Activated T-helper 2 cell treated with anti-CD3 and anti-CD28 coated beads, Interferon-gamma antibody, Interleukin-2, Interleukin-4, amounts not matched to agents 10 μg/mL and 5 μg/mL and 100 μg/mL, durations not matched to agents 14 hours and 24 hours and 36 hours (primary cell): Measurements from ENCODE around the gene DOCK1. TPM values are rescaled to one million over a fixed set of nuclear protein-coding genes. Genes with fewer than 3 reads are reported as not detected.

ENCODE experiments used
- DNase-seq: peaks from one replicate; pipeline ENCODE4 v3.0.0; 2021; ENCODE audit warnings: low spot score
- H3K27ac Mint-ChIP-seq: one replicate; pipeline ENCODE4 v1.8.0; 2021; ENCODE audit warnings: mixed read lengths
- H3K27me3 Mint-ChIP-seq: one replicate; pipeline ENCODE4 v1.8.0; 2021; ENCODE audit warnings: low read depth, mixed read lengths
- H3K36me3 Mint-ChIP-seq: one replicate; pipeline ENCODE4 v1.8.0; 2021; ENCODE audit warnings: low read depth, mixed read lengths
- H3K4me1 Mint-ChIP-seq: one replicate; pipeline ENCODE4 v1.8.0; 2021; ENCODE audit warnings: low read depth, mixed read lengths
- H3K4me3 Mint-ChIP-seq: one replicate; pipeline ENCODE4 v1.8.0; 2021; ENCODE audit warnings: low read depth, mild to moderate bottlenecking, moderate library complexity, mixed read lengths
- H3K9me3 Mint-ChIP-seq: one replicate; pipeline ENCODE4 v1.8.0; 2021; ENCODE audit warnings: mixed read lengths
- intact Hi-C: fragments of 100-400 bp; cut with micrococcal nuclease; formaldehyde crosslinking; loops from one replicate; pipeline ENCODE4 v1.15.1; 2023
- total RNA-seq: library from RNA; stranded (reverse); gene quantifications from 2 replicates; pipeline ENCODE4 v1.2.3, GENCODE V29; 2022

The DOCK1 gene
- total RNA-seq, 1 donor from 2014 or later = 0.59 TPM

GRCh38 chr10:127399668-127400067, 494.4 kb downstream of the DOCK1 start:
- Mint-ChIP-seq H3K4me3 (no peak overlapping the region), H3K36me3 (no peaks in the 10 kb centered on the region), H3K27me3 (no peaks in the 10 kb centered on the region), H3K27ac (no peak overlapping the region), H3K9me3 (no peaks in the 10 kb centered on the region), H3K4me1 (no peaks in the 10 kb centered on the region)
- intact Hi-C loops = no loop called here
- DNase-seq = no peak

DNA sequence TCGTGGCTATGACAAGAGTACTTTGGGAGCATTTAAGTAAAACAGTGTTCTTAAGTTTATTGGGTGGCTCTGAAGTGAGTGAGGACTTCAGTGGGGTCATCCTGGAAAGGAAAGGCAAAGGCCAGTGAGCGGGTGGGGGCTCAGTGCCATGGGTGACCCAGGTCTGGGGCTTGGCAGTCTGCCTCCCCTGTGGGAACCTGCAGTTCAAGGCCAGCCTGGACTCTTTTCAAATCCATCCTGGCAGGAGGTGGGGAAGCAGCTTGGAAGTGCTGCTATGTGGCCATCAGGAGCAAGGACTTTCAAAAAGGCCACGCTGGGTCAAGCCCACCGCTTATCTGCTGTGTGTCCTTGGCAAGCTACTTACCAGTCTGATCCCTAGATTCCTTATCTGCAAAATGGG, 495.0 kb downstream of the DOCK1 start:
- no peak overlapping the region for H3K4me3 Mint-ChIP-seq
- no peaks in the 10 kb centered on the region for H3K4me1 Mint-ChIP-seq
- intact Hi-C loops = no loop called here
- H3K27me3 Mint-ChIP-seq = no peaks in the 10 kb centered on the region
- no peak for DNase-seq
- no peaks in the 10 kb centered on the region for H3K36me3 Mint-ChIP-seq
- H3K9me3 Mint-ChIP-seq = no peaks in the 10 kb centered on the region
- no peak overlapping the region for H3K27ac Mint-ChIP-seq

DNA sequence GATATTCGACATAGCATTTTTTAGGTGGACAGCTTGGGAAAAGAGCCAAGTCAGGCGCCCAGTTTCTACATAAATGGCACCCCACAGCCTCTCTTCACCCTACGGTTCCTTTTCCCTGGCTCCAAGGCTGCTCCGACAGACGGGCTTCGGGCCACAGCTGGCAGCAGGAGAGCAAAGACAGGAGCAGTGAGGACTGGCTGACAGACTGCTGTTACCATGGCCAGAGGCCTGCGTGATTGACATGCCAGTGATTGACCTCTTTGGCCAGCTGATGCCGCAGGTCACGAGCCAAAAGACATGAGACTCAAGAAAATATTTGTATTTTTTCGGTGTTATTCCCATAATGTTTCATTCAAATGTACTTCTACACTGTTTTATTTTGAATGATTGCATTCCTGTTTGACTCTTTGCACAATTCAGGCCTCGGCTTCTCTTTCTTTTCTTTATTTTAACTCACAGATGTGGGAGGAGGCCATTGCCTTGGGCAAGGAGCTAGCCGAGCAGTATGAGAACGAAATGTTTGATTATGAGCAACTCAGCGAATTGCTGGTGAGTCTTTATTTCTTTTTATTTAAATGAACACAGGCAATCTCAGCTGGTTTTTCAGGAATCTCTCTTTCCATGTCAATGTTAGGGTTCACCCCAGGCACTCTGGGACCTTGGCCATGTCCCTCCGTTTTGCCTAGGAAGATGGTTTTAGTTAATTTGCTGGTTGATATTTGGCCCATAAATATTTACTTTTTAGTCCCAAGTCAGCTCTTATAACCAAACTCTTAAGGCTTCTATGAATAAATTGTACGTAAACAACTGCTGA, 497.6 kb downstream of the DOCK1 start:
- no peaks in the 10 kb centered on the region for H3K27me3 Mint-ChIP-seq
- intact Hi-C loops = no loop called here
- no peak for DNase-seq
- no peaks in the 10 kb centered on the region for H3K36me3 Mint-ChIP-seq
- H3K9me3 Mint-ChIP-seq = no peaks in the 10 kb centered on the region
- no peaks in the 10 kb centered on the region for H3K4me1 Mint-ChIP-seq
- H3K27ac Mint-ChIP-seq = no peak overlapping the region
- H3K4me3 Mint-ChIP-seq = no peak overlapping the region

- H3K4me3 Mint-ChIP-seq = no peak overlapping the region
- no peaks in the 10 kb centered on the region for H3K4me1 Mint-ChIP-seq
- intact Hi-C loops = no loop called here
- no peak for DNase-seq
- no peaks in the 10 kb centered on the region for H3K9me3 Mint-ChIP-seq
- H3K36me3 Mint-ChIP-seq = no peaks in the 10 kb centered on the region
- no peak overlapping the region for H3K27ac Mint-ChIP-seq
- no peaks in the 10 kb centered on the region for H3K27me3 Mint-ChIP-seq
These were observed 500.0 kb downstream of the DOCK1 start for GRCh38 chr10:127405221-127405620.

GRCh38 chr10:127406018-127406550, 500.9 kb downstream of the DOCK1 start:
- DNase-seq = no peak
- Mint-ChIP-seq H3K4me3 (no peak overlapping the region), H3K27me3 (no peaks in the 10 kb centered on the region), H3K27ac (no peak overlapping the region), H3K36me3 (no peaks in the 10 kb centered on the region), H3K9me3 (no peaks in the 10 kb centered on the region), H3K4me1 (no peaks in the 10 kb centered on the region)
- intact Hi-C loops = no loop called here

DNA sequence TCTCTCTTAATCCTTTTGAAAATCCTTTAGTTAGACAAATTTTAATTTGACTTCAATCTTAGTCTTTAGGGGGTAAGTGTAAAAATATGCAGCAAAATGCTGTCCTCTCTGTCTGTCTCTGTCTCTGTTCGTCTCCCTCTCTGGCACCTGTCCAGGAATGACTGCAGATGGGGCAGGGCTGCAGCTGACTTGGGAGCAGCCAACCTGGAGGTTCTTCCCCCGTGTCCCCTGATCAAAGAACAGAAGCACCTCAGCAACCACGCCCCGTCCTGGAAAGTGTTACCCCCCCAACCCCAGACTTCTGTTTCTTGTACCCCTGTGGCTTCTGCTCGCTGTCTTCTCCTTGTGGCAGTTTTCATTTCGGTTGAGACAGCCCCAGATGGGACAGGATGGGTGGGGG, 502.3 kb downstream of the DOCK1 start:
- Mint-ChIP-seq H3K36me3 (no peaks in the 10 kb centered on the region), H3K9me3 (no peaks in the 10 kb centered on the region), H3K27ac (no peak overlapping the region), H3K4me3 (no peak overlapping the region), H3K4me1 (no peaks in the 10 kb centered on the region), H3K27me3 (no peaks in the 10 kb centered on the region)
- intact Hi-C loops = no loop called here
- DNase-seq = no peak

DNA sequence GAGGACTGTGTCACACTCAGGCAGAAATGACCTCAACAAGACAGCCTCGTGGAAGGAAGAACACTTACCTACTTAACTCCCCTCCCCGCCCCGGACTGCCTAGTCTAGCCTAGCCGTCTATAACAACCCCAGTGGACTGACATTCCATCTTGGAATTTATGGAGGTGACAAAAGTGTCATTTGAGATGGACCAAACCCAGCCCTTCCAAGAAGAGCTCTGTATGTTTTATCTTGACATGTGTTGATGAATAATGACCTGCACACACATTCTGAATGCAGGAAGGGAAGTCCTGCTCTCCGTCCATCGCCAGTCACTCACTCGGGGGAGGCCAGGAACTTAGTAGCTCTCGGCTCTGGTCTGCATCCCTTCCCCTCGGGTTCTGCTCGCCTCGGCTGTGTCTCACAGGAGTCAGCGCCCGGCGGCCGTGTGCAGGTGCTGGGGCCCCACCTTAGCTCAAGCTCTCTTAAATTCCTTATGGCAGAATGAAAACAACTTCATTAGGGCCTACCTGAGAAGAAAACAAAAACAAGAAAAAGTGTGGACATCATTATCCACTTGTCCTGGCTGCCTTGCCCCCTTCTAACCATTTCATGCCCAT, 503.0 kb downstream of the DOCK1 start:
- Mint-ChIP-seq H3K27me3 (no peaks in the 10 kb centered on the region), H3K27ac (no peak overlapping the region), H3K4me1 (no peaks in the 10 kb centered on the region), H3K36me3 (no peaks in the 10 kb centered on the region), H3K9me3 (no peaks in the 10 kb centered on the region), H3K4me3 (no peak overlapping the region)
- intact Hi-C loops = no loop called here
- DNase-seq = no peak

DNA sequence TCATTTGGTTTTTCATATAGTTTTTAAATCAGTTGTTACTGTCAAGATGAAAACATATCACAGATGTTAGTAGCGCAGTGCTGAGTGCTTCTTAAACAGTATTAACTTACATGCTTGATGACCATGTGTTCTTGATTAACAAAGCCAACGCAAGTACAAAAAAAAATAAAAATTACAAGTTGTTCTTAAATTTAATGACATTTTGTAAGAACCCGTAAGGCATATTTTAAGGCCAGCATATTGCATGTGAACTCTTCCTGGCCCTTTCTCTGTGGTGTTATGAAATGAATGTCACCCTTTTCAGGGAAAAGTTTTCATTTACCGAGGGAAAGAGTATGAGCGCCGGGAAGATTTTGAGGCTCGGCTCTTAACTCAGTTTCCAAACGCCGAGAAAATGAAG, 503.5 kb downstream of the DOCK1 start:
- Mint-ChIP-seq H3K9me3 (no peaks in the 10 kb centered on the region), H3K27me3 (no peaks in the 10 kb centered on the region), H3K4me3 (no peak overlapping the region), H3K27ac (no peak overlapping the region), H3K36me3 (no peaks in the 10 kb centered on the region), H3K4me1 (no peaks in the 10 kb centered on the region)
- no peak for DNase-seq
- intact Hi-C loops = no loop called here

DNA sequence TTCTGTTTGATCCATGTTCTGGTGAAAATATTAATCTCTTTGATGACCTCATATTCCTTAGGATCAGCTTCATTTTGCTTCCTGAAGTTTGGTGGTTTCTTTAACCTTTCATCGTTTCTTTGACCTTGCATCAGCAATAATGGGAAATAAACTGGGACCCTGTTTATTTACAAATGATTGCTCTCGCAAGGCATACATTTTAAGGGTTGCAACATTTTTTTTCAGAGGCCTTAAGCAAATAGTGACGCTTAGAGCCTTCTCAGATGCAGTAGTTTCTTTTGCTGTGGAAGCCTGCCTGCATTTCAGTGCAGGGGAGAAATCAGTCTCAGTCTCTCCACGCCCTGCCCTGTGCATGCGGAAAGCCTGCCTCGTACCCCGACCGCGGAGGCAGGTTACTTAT, 504.8 kb downstream of the DOCK1 start:
- H3K4me1 Mint-ChIP-seq = no peaks in the 10 kb centered on the region
- intact Hi-C loops = no loop called here
- H3K9me3 Mint-ChIP-seq = no peaks in the 10 kb centered on the region
- DNase-seq = no peak
- H3K4me3 Mint-ChIP-seq = no peak overlapping the region
- H3K36me3 Mint-ChIP-seq = no peaks in the 10 kb centered on the region
- H3K27ac Mint-ChIP-seq = no peak overlapping the region
- H3K27me3 Mint-ChIP-seq = no peaks in the 10 kb centered on the region

- Mint-ChIP-seq H3K27ac (no peak overlapping the region), H3K27me3 (no peaks in the 10 kb centered on the region), H3K36me3 (no peaks in the 10 kb centered on the region), H3K4me1 (no peaks in the 10 kb centered on the region), H3K4me3 (no peak overlapping the region), H3K9me3 (no peaks in the 10 kb centered on the region)
- intact Hi-C loops = no loop called here
- DNase-seq = no peak
These were observed 505.8 kb downstream of the DOCK1 start for GRCh38 chr10:127411062-127411461.

GRCh38 chr10:127413326-127413725, 508.1 kb downstream of the DOCK1 start:
- no peaks in the 10 kb centered on the region for H3K36me3 Mint-ChIP-seq
- no peaks in the 10 kb centered on the region for H3K27me3 Mint-ChIP-seq
- H3K9me3 Mint-ChIP-seq = no peaks in the 10 kb centered on the region
- H3K4me1 Mint-ChIP-seq = no peaks in the 10 kb centered on the region
- H3K4me3 Mint-ChIP-seq = no peak overlapping the region
- no peak for DNase-seq
- intact Hi-C loops = no loop called here
- H3K27ac Mint-ChIP-seq = no peak overlapping the region

- Mint-ChIP-seq H3K9me3 (no peaks in the 10 kb centered on the region), H3K27ac (no peak overlapping the region), H3K27me3 (no peaks in the 10 kb centered on the region), H3K4me1 (no peaks in the 10 kb centered on the region), H3K4me3 (no peak overlapping the region), H3K36me3 (no peaks in the 10 kb centered on the region)
- intact Hi-C loops = no loop called here
- DNase-seq = no peak
These were observed 508.8 kb downstream of the DOCK1 start for GRCh38 chr10:127414024-127414423.

DNA sequence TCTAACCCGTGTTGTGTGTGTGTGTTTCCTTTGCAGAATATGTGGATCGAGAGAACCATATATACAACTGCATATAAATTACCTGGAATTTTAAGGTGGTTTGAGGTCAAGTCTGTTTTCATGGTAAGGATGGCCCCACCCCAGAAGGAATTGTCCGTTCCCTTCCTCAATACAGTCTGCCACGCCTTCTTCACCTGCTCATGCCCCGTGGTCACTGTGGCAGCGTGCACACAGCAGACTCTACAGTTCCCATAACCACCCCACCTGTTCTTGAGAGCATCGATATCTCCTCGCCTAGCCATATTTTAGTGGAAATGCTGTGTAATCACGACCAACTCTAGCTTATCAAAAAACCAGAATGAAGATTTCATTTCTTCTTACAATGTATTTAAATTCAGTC, 509.9 kb downstream of the DOCK1 start:
- Mint-ChIP-seq H3K27ac (no peak overlapping the region), H3K27me3 (no peaks in the 10 kb centered on the region), H3K4me1 (no peaks in the 10 kb centered on the region), H3K4me3 (no peak overlapping the region), H3K36me3 (no peaks in the 10 kb centered on the region), H3K9me3 (no peaks in the 10 kb centered on the region)
- no peak for DNase-seq
- intact Hi-C loops = no loop called here
